ENCODE measurements around the gene BAK1. TPM values are rescaled to one million over a fixed set of nuclear protein-coding genes. Genes with fewer than 3 reads are reported as not detected.
A peak's percentile ranks its signal among the peaks of the same experiment; 100 is the strongest.

The BAK1 gene
- total and polyA plus RNA-seq, 2 of the 13 experiments (the other 11 are each of a cell fraction or from before 2014, with no cell fraction given): 15.0 to 23.8 TPM

DNA sequence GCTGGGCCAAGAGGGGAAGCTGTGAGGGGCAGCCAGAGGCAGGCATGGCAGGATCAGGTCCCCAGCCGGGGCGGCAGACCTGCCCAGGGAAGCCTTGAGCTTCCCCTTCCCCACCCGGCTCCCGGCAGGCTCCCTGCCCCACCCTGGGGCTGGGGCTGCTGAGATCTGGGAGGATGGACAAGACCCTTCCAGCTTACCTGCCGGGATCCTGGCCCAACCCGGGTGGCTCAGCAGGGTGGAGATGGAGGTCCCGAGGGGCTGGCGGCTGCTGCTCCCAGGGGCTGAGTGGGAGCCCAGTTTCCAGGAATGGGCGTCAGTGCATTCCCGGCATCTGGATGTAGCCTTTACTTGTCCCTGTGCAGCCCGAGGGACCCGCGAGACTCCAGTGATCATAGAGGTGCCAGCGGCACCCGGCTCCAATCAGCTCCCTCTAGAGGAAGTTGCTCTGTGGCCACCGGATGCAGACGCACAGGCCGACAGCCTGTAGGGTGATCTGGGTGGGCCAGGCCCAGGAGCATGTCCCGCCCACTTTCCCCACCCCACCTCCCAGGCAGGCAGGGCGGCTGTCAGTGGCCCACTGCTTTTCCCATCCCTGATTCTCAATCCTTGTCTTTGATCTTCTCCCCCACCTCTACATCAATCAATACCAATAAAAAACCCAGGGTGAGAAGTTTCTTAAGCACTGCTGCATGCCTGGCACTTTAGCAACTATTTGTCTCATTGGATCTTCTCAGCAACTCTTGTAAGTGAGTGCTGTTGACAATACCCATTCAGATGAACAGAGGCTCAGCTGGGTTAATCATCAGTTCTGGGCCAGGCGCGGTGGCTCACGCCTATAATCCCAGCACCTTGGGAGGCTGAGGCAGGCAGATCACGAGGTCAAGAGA lies at the start of gene BAK1 (continued):
- TF ChIP-seq ASH2L (IDR thresholded peaks at IDR 0.05; ENCODE audit: insufficient read length, low read depth, low read length): no peak
- TF ChIP-seq ZNF567 (CRISPR knock-in tag; IDR thresholded peaks at IDR 0.05; ENCODE audit: borderline replicate concordance): no peak
- peak; percentile 61; the same call in 1 of the 2 replicates for TF ChIP-seq MYC (CRISPR knock-in tag; IDR thresholded peaks at IDR 0.05; ENCODE audit: borderline replicate concordance)
- no peak for TF ChIP-seq REXO4 (CRISPR knock-in tag; IDR thresholded peaks at IDR 0.05; ENCODE audit: borderline replicate concordance)
- TF ChIP-seq PATZ1 (CRISPR knock-in tag; IDR thresholded peaks at IDR 0.05): peak; percentile 71; the same call in 1 of the 2 replicates
- TF ChIP-seq FOSL1 (CRISPR knock-in tag; IDR thresholded peaks at IDR 0.05; ENCODE audit: borderline replicate concordance): no peak
- no peak for TF ChIP-seq MAFK (conservative IDR thresholded peaks at IDR 0.05 in 1 of 2, IDR thresholded peaks at IDR 0.05 in 1 of 2; ENCODE audit: low read length in 2 of 2)
- peak; percentile 83; the same call in 1 of the 2 replicates for TF ChIP-seq SMYD3 (CRISPR knock-in tag; IDR thresholded peaks at IDR 0.05)
- TF ChIP-seq ZBTB38 (CRISPR knock-in tag; IDR thresholded peaks at IDR 0.05): no peak
- TF ChIP-seq SIN3B (IDR thresholded peaks at IDR 0.05; ENCODE audit: low read length): no peak
- TF ChIP-seq RBFOX2 (IDR thresholded peaks at IDR 0.05; ENCODE audit: low read depth, low read length): peak; percentile 65
- no peak for TF ChIP-seq ZNF770 (CRISPR knock-in tag; IDR thresholded peaks at IDR 0.05)
- no peak for TF ChIP-seq HNF4G (IDR thresholded peaks at IDR 0.05; ENCODE audit: borderline replicate concordance, low read depth, low read length)
- TF ChIP-seq HNF4G (CRISPR knock-in tag; IDR thresholded peaks at IDR 0.05; ENCODE audit: borderline replicate concordance, low read depth): no peak
- TF ChIP-seq, protein P1, sequence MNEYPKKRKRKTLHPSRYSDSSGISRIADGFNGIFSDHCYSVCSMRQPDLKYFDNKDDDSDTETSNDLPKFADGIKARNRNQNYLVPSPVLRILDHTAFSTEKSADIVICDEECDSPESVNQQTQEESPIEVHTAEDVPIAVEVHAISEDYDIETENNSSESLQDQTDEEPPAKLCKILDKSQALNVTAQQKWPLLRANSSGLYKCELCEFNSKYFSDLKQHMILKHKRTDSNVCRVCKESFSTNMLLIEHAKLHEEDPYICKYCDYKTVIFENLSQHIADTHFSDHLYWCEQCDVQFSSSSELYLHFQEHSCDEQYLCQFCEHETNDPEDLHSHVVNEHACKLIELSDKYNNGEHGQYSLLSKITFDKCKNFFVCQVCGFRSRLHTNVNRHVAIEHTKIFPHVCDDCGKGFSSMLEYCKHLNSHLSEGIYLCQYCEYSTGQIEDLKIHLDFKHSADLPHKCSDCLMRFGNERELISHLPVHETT (CRISPR knock-in tag; conservative IDR thresholded peaks at IDR 0.05): no peak
- TF ChIP-seq MZF1 (CRISPR knock-in tag; IDR thresholded peaks at IDR 0.05; ENCODE audit: borderline replicate concordance): no peak
- TF ChIP-seq THAP9 (CRISPR knock-in tag; IDR thresholded peaks at IDR 0.05; ENCODE audit: borderline replicate concordance): peak; percentile 69; the same call in 1 of the 2 replicates
- TF ChIP-seq SMC3 (IDR thresholded peaks at IDR 0.05; ENCODE audit: low read length): no peak; the same call in 1 of the 2 replicates
- TF ChIP-seq, protein P2, sequence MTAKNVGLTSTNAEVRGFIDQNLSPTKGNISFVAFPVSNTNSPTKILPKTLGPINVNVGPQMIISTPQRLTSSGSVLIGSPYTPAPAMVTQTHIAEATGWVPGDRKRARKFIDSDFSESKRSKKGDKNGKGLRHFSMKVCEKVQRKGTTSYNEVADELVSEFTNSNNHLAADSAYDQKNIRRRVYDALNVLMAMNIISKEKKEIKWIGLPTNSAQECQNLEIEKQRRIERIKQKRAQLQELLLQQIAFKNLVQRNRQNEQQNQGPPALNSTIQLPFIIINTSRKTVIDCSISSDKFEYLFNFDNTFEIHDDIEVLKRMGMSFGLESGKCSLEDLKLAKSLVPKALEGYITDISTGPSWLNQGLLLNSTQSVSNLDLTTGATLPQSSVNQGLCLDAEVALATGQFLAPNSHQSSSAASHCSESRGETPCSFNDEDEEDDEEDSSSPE (CRISPR knock-in tag; IDR thresholded peaks at IDR 0.05): peak; percentile 69

Data from HepG2 (cell line).